Adrenal gland (tissue), 12 donors: ENCODE measurements around the gene TTC27. TPM values are rescaled to one million over a fixed set of nuclear protein-coding genes. Genes with fewer than 3 reads are reported as not detected.

Experiments used
- DNase-seq, 7 donors: peaks; one replicate each; pipeline ENCODE4 v3.0.0-alpha.2; 2019 to 2020
- H3K27ac ChIP-seq, 5 donors: fragments of 200-600 bp; sonication (generic) in 4 of 5; 1 replicate in 3 of 5; 2 replicates in 2 of 5; pipeline versions ENCODE4 v1.5.1 to v1.8.0; 2016 to 2020; ENCODE audit warnings: mild to moderate bottlenecking in 1 of 5
- H3K27me3 ChIP-seq: fragments of 200-600 bp; 2 replicates; pipeline ENCODE4 v1.8.0; 2021
- H3K36me3 ChIP-seq, 2 donors: fragments of 200-600 bp; replicated peaks in 1 of 2; 1 replicate in 1 of 2; 2 replicates in 1 of 2; pipeline versions ENCODE4 v1.5.1 to v1.8.0; 2018 to 2022
- H3K4me1 ChIP-seq, 2 donors: fragments of 200-600 bp; replicated peaks in 1 of 2; 1 replicate in 1 of 2; 2 replicates in 1 of 2; pipeline versions ENCODE4 v1.5.1 to v1.8.0; 2018 to 2021
- H3K4me3 ChIP-seq, 4 donors: fragments of 200-600 bp; sonication (generic) in 3 of 4; one replicate each; pipeline ENCODE4 v1.5.1; 2016 to 2018
- H3K9me3 ChIP-seq, 3 donors: fragments of 200-600 bp; sonication (generic) in 1 of 3; replicated peaks in 1 of 3; 1 replicate in 2 of 3; 2 replicates in 1 of 3; pipeline versions ENCODE4 v1.5.1 to v1.8.0; 2016 to 2021
- POLR2A ChIP-seq, 2 donors: fragments of 450-650 bp; IDR thresholded peaks; one replicate each; pipeline ENCODE4 v1.6.1; 2017; ENCODE audit warnings: antibody characterized with exemption in 2 of 2, mild to moderate bottlenecking in 2 of 2, moderate library complexity in 1 of 2
- WGBS, 4 donors: extraction: QIAGEN DNeasy Blood & Tissue Kit in 2 of 4; methylation state at CpG; one replicate each; pipeline versions ENCODE4 v1.1.5 to v1.1.7; 2013 to 2017; 5-methylcytosine and 5-hydroxymethylcytosine counted together
- intact Hi-C, 2 donors: fragments of 100-400 bp; cut with DNase I; formaldehyde crosslinking; loops; one replicate each; pipeline versions ENCODE4 v1.14.1 to v1.15.0; 2022 to 2023
- polyA plus RNA-seq, 3 donors: library from polyadenylated mRNA; stranded (reverse); fragments of 200-250 nt in 2 of 3; fragments of 350-450 nt in 1 of 3; fragmentation: Illumina TruSeq in 1 of 3; extraction: RNeasy Lipid Tissue Mini Kit (QIAGEN cat#74804) in 1 of 3; gene quantifications; one replicate each; pipeline ENCODE4 v1.2.3, GENCODE V29; 2013 to 2014
- total RNA-seq, 9 donors: library from RNA; depleted of rRNA in 4 of 9; stranded (reverse); fragments of >200 nt in 4 of 9; fragments of 120-200 nt in 1 of 9; fragmentation: NEBNext Ultra II Directional in 1 of 9; extraction: Animal tissue kit (Norgen Biotek cat#: 25700) in 1 of 9; gene quantifications; one replicate each; pipeline versions ENCODE4 v1.1.0 to v1.2.4, GENCODE V29; 2013 to 2023
- TF ChIP-seq, protein P1 (sequence below), 6 experiments: fragments of 450-650 bp in 4 of 6; fragments of 200-600 bp in 2 of 6; sonication (generic) in 1 of 6; IDR thresholded peaks; 1 replicate in 5 of 6; 2 replicates in 1 of 6; pipeline versions ENCODE4 v1.5.1 to v1.8.0; 2016 to 2021; ENCODE audit warnings: antibody characterized with exemption in 6 of 6, mild to moderate bottlenecking in 2 of 6, moderate library complexity in 1 of 6
- donor health status: healthy with polysubstance abuse.
- donor health status: Bipolar disorder and iron deficiency.
- donor health status: DM: yes; HTN: yes; CAD: no.
- donor health status: DM: no; HTN: no; CAD: no.
- donor health status: DM: no; HTN: no; CAD: no.
- donor health status: DM: yes; HTN: yes; CAD: no.

TTC27 gene
- total and polyA plus RNA-seq, 12 donors: 5.7 to 31.1 (median 19.8) TPM

DNA sequence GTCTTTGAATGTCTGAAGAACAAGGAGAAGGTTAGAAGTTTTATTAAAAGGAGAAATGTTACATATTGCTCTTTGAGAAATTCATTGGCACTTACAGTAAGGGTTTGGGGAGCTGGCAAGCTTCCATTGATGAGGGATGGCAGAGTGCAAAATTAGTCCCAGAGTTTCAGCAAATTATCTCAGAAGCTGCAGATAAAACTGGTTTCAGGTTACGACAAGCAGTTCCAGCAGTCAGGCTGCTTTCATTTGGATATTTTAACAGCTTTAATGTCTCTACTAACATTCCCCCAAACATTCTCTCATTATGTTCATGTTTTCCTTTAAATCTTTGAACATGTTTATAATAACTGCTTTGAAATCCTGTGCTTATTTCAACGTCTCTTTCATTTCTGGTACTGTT lies 153.1 kb downstream of the TTC27 start:
- intact Hi-C loops: no loop called here
- Histone ChIP-seq H3K4me3 (no peak overlapping the region), H3K27me3 (no peaks in the 10 kb centered on the region), H3K4me1 (no peaks in the 10 kb centered on the region), H3K27ac (no peak overlapping the region), H3K36me3 (no peaks in the 10 kb centered on the region), H3K9me3 (peaks cover 0 to 5% (median 0%) of the 10 kb centered on the region in 3 donors)
- TF ChIP-seq, protein P1, sequence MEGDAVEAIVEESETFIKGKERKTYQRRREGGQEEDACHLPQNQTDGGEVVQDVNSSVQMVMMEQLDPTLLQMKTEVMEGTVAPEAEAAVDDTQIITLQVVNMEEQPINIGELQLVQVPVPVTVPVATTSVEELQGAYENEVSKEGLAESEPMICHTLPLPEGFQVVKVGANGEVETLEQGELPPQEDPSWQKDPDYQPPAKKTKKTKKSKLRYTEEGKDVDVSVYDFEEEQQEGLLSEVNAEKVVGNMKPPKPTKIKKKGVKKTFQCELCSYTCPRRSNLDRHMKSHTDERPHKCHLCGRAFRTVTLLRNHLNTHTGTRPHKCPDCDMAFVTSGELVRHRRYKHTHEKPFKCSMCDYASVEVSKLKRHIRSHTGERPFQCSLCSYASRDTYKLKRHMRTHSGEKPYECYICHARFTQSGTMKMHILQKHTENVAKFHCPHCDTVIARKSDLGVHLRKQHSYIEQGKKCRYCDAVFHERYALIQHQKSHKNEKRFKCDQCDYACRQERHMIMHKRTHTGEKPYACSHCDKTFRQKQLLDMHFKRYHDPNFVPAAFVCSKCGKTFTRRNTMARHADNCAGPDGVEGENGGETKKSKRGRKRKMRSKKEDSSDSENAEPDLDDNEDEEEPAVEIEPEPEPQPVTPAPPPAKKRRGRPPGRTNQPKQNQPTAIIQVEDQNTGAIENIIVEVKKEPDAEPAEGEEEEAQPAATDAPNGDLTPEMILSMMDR (IDR thresholded peaks at IDR 0.05): no peak
- no peak for TF ChIP-seq POLR2A (IDR thresholded peaks at IDR 0.05)
- WGBS, 4 donors: 91 to 99% (median 92%) methylated on average over 2 of the region's 2 CpGs
- DNase-seq: no peak

DNA sequence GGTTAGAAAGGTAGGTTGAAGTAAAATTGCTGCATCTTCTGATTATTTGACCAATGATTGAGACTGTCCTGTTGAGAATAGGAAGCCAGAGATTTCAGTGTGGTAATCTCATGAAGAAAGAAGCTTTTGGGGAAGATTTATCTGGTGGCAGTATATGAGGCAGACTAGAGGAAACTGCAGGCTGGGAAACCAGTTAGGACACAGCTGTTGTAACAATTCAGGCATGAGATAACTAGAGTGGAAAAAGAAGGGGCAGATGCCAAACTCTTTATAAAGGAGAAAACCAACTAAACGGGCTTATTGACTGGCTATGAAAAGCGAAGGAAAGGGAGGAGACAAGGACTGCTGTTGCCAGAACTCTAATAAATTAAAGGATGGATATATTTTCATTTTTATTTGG lies 155.6 kb downstream of the TTC27 start:
- WGBS, 4 donors: 81 to 94% (median 92%) methylated on average over 2 of the region's 2 CpGs
- no peaks in the 10 kb centered on the region for H3K36me3 ChIP-seq
- no peak overlapping the region for H3K4me3 ChIP-seq
- DNase-seq: no peak
- no peaks in the 10 kb centered on the region for H3K4me1 ChIP-seq
- H3K9me3 ChIP-seq: peaks cover 0 to 5% (median 0%) of the 10 kb centered on the region in 3 donors
- H3K27ac ChIP-seq: no peak overlapping the region
- TF ChIP-seq, protein P1 (IDR thresholded peaks at IDR 0.05): no peak
- no peak for TF ChIP-seq POLR2A (IDR thresholded peaks at IDR 0.05)
- intact Hi-C loops: no loop called here
- no peaks in the 10 kb centered on the region for H3K27me3 ChIP-seq

DNA sequence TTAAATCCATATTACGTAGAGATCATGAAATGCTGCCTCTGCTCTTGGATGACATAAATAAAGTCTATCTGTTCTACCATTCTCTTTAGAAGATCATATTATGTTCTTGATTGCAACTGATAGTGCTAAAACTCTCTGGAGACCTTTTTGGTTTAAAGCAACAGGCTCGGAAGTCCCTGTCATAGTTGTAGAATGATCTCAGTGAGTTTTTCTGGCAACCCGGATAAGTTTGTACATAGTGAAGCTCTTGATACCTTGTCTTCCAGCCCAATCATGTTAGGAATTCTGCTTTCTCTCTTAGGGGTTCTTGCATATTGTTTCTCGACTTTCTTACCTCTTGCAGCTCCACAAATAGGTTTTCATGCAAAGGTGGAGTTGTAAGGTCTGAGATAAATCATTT lies 156.1 kb downstream of the TTC27 start:
- Histone ChIP-seq H3K36me3 (no peaks in the 10 kb centered on the region), H3K27me3 (no peaks in the 10 kb centered on the region), H3K4me3 (no peak overlapping the region), H3K9me3 (peaks cover 0 to 5% (median 0%) of the 10 kb centered on the region in 3 donors), H3K4me1 (no peaks in the 10 kb centered on the region), H3K27ac (no peak overlapping the region)
- DNase-seq: no peak
- TF ChIP-seq, protein P1 (IDR thresholded peaks at IDR 0.05): no peak
- TF ChIP-seq POLR2A (IDR thresholded peaks at IDR 0.05): no peak
- intact Hi-C loops: no loop called here
- WGBS, 4 donors: 90 to 91% (median 90%) methylated on average over 4 of the region's 4 CpGs

DNA sequence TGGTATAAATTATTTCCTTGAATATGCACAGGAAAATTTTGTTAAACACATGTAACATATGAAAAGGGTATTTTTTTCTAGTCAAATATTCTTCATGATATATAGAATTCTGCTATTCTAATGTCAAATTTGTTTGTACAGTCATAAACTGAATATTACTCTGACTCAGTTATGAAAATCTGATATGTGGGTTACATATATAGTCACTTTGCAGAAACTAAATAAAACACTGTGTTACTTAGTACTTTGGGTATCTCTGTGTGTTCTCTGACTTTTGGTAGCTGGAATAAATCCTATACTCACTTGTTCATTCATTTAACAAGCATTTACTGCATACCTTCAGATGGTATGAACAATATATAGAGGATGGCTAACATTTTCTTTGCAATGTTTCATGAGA lies 159.4 kb downstream of the TTC27 start:
- Histone ChIP-seq H3K9me3 (no peaks in the 10 kb centered on the region), H3K27ac (no peak overlapping the region), H3K27me3 (no peaks in the 10 kb centered on the region), H3K4me3 (no peak overlapping the region), H3K4me1 (no peaks in the 10 kb centered on the region), H3K36me3 (no peaks in the 10 kb centered on the region)
- no peak for DNase-seq
- TF ChIP-seq, protein P1 (IDR thresholded peaks at IDR 0.05): no peak
- TF ChIP-seq POLR2A (IDR thresholded peaks at IDR 0.05): no peak
- intact Hi-C loops: no loop called here
